HG03175 (cell line): ENCODE data around the gene ZNF414.
A peak's percentile ranks its signal among the peaks of the same experiment; 100 is the strongest.
"Not testable (repeated sequence)": the region's sequence is repeated elsewhere in the genome, so short reads cannot be mapped to it uniquely, and the experiment has no call there.

ENCODE experiments used
- ATAC-seq: cut with Tn5 transposase; IDR thresholded peaks from one replicate; pipeline ENCODE4 v1.9.1; 2021; ENCODE audit warnings: mild to moderate bottlenecking, moderate library complexity; ENCODE audit not compliant: unreplicated experiment

The ZNF414 gene, protein sequence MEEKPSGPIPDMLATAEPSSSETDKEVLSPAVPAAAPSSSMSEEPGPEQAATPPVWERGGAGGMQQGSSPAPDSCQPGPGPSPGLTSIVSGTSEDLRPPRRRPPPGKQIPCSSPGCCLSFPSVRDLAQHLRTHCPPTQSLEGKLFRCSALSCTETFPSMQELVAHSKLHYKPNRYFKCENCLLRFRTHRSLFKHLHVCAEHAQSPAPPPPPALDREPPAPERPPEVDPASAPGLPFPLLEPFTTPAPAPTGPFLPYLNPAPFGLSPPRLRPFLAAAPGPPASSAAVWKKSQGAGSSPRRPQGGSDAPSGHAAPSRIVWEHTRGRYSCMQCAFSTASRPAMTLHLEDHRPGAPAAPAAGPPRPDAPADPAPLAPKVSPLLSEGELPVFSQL

DNA sequence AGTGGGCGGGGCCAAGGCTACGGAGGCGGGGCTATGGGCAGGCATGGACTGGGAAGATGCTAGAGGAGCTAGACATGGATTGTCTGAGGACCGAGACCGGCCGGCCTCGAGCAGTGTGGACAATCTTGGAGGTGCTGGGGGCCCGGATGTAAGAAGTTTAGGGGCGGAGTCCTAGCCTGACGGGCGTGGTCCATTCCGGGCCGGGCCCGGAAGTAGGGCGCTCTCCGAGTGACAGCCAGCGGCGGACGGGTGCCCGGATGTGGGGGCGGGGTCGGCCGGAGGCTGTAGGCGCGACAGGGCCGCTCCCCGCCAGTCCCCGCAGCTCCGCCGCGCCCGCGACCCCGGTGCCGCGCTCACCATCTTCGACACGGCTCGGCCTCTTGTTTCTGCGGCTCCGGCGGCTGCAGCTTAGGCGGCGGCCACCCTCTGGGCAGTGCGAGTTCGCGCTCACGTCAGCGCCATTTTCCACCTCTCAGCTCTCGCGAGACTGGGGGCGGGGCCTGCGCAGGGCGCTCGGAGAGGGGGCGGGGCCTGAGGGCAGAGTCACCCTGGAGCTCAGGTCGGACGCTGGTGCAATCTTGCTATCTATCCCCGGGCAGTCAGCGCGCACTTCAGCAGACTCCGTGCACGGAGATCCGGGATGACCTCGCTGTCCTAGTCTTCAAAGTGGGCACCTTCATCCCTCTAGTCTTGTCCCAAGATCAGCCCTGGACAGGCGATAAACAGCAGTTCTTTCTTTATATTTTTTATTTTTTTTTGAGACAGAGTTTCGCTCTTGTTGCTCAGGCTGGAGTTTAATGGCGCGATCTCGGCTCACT, at the start of gene ZNF414:
ZNF414 (minus strand) TSS at position 481 of the 818 bp plus-strand sequence; CDS start at position 360, 121 bp downstream.
- ATAC-seq: peak; percentile 93

DNA sequence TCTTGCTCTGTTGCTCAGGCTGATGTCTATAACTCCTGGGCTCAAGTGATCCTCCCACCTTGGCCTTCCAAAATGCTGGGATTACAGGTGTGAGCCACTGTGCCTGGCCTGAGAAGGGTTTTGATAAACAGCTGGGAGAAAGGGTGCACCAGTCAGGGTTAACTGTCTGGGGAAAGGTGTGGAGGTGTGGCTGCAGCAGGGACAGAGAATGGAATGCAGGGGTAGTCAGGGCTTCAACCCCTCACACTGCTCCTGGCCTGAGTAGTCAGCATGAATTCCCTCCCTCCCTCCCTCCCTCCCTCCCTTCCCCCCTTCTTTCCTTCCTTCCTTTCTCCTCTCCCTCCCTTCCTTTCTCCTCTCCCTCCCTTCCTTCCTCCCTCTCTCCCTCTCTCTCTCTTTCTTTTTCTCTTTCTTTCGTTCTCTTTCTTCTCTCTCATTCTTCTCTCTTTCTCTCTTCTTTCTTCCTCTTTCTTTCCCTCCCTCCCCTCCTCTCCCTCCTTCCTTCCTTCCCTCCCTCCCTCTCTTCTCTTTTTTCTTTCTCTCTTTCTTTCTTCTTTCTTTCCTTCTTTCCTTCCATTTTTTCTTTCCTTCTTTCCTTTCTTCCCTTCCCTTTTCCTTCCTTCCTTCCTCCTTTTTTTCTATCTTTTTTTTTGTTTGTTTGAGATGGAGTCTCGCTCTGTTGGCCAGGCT, 47.3 kb upstream of the ZNF414 start:
- no peak for ATAC-seq

DNA sequence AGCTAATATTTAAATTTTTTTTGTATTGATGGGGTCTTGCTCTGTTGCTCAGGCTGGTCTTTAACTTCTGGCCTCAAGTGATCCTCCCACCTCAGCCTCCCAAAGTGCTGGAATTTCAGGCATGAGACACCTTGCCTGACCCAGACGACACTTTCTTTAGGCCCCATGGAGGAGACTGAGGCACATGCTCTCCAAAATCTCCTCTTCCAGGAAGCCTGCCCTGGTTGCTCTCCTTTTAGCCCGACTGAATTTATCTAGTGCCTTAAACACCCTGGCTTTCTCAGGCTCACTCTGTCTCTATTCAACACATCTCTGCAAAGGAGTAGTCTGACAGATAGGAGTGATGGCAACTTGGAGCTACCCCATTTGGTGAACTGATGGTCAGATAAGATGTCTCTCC, 44.4 kb upstream of the ZNF414 start:
- no peak for ATAC-seq

DNA sequence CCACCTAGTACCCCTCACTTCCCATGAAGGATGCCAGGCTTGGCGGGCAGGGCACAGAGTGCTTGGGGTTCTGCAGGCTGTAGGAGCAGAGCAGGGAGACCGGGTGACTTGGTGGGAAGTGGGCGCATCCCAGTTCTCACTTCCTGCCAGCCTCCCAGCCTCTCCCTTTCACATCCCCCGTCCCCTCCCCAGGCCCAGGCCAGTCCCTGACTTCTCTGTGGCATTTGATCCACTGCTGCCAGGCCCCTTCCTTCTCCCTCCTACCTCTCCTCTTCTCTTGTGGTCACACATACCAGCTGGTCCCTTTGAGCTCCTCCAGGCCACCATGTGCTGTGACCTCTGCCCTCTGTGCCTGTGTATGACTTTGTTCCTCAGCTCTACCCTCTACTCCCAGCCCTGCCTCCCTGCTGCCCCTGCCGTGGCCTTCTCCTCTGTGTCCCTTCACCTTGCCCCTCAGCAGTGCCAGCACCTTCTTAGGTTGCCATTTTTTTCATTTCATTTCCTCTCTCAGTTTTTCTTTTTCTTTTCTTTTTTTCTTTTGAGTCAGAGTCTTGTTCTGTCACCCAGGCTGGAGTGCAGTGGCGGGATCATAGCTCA, 43.8 kb upstream of the ZNF414 start:
- ATAC-seq: no peak

DNA sequence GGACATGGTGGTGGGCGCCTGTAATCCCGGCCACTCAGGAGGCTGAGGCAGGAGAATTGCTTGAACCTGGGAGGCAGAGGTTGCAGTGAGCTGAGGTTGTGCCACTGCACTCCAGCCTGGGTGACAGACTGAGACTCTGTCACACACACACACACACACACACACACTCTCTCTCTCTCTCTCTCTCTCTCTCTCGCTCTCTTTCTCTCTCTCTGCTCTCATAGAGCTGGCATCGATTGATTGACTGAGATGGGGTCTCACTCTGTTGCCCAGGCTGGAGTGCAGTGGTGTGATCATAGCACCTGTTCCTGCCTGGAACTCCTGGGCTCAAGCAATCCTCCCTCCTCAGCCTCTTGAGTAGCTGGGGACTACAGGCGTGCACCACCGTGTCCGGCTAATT, 39.8 kb upstream of the ZNF414 start:
- not testable (repeated sequence) for ATAC-seq

DNA sequence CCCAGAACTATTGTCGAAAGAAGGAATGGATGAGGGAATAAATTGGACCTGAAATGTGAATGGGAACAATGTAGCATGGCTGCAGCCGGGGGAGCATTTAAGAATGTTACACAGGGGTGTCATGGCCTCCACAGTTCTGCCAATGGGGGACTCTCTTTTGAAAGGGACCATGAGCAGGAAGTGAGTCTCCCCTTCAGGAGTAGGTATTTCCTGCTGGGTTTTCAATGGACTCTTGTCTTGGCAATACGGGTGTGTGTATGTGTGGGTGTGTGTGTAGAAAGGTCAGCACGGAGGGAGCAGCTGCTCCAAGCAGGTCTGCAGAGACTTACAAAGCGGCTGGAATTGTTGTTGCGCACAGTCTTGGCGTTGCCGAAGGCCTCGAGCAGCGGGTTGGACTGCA, 38.8 kb upstream of the ZNF414 start:
- no peak for ATAC-seq

DNA sequence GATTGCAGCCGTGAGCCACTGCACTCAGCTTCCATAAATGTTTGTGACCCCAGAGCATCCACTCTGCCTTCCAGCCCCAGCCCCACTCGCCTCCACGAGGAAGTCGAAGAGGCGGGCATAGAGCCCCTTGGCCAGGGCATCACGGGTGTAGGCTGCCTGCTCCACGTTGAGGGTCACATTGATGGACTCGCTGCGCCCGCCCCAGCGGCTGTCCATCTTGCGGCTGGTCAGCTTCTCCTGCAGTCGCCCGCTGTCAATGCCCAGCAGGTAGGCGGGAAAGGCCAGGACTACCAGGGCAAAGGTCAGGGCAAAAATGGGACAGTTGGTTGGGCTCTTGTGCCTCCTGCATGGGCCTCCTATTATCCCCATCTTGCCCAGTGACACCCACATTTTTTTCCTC, 36.1 kb upstream of the ZNF414 start:
- no peak for ATAC-seq

DNA sequence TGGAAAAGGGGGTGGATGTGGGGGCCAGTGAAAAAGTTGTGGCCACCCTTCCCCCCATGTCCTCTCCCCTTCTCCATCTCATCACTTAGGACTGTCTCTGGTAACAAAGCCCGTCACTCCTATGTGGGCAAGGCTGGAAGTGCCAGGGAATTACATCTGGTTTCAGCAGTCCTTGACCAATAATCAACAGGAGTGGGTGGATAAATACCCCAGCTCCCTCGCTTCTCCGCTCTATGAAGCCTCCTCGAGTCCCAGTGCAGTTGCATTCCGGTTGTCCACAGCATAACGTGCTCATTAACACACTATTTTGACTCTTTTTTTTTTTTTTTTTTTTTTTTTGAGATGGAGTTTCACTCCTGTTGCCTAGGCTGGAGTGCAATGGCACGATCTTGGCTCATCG, 31.8 kb upstream of the ZNF414 start:
- ATAC-seq: no peak

DNA sequence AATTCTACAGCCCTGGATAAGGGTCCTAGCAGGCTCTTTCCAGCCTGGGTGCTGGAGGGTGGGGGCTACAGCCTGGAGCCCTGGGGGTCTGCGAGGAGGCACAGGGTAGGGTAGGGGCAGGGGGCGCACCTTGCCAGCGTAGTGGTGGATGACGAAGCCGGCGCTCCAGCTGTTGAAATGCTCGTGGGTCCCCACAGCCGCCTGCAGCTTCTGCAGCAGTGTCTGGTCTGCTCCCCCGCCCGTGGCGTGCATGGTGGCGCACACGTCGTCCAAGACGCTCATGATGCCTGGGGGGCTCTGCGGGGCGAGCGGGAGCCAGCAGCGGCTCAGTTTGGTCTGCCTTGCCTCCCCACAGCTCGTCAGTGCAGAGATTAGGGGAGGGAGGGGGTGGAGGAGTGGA, 30.2 kb upstream of the ZNF414 start:
- ATAC-seq: no peak

DNA sequence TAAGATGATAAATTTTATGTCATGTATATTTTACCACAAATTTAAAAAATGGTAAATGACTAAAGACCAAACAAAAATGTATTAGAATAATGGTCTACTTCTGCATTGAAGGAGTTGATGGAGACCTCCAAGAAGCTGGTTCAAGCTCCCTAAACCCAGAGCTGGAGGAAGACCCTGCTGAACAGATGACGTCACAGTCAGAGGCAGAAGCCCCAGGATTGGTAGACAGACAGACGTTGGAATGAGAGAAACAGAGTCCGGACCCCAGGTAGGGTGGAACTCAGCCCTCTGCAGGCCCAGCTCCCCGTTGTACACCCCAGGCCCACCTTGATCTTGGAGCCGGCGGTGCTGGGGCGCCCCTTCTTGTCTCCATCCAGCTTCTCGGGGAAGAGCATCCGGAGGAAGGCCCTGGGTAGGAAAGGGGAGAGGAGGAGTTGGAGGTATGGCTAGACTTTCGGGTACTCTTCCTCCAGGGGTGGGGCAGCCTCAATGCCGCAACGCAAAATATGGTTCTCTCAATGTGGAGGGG, 25.7 kb upstream of the ZNF414 start:
- ATAC-seq: no peak

DNA sequence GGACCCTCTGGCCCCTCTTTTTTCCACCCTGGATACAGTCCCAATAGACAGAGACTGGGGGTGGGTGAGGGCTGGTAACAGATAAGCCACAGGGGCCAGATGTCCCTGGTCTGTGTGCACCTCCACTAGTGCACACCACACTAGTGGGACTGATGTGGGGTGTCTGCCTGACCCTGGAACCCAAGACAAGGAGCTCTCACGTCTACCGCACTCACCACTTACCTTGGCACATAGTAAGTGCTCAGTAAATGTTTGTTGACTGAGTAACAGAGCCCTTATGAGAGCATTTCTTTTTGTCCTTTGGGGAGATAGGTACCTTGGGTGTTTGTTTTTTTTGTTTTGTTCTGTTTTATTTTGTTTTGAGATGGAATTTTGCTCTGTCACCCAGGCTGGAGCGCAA, 23.1 kb upstream of the ZNF414 start:
- ATAC-seq: no peak

DNA sequence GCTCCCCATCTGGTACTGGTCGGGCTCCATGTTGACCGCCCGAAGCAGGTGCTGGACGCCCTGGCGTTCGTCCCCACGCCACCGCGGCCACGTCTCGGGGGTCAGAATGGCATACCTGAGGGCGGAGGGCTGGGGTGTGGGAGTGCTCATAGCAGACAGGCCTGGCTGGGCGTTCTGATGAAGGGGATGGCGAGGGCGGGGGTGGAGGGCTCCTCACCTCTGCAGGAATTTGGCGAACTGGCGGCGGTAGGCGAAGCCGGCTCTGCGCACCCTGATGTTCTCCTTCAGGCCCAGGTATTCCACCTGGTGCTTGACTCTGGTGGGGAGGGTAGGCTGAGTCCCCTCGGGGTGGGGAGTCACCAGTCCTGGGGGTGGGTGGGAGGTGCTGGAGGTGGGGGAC, 22.3 kb upstream of the ZNF414 start:
- no peak for ATAC-seq

DNA sequence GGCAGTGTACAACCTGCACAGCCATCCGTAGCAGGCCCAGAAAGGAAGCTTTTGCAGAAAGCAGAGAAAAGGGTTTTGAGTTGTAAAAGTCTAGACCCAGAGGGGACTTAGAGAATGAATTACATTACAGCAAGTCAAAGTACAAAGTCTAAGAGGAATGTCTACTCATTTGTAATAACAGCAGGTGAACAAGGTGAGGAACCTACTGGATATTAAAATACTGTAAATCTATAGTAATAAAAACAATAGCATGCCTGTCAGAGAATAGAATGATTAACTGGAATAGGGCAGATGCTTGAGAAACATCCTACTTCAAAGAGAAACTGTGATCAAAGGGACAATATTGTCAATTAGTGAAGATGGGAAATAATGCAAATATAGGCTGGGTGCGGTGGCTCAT, 18.3 kb upstream of the ZNF414 start:
- no peak for ATAC-seq

DNA sequence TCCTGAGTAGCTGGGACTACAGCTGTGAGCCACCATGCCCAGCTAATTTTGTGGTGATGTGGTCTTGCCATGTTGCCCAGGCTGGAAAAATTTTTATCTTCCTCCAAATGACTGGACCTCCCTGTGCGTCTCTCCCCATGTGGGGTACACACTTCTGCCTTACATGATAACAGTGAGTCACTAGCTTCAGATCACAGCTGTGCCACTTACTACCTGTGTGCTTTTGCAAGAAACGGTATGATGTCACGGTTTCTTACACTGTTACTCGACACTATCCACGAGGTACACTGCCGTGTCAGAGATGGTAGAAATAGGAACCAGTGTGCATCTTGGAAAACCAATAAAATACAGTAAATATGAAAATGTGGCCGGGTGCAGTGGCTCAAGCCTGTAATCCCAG, 17.5 kb upstream of the ZNF414 start:
- ATAC-seq: no peak

DNA sequence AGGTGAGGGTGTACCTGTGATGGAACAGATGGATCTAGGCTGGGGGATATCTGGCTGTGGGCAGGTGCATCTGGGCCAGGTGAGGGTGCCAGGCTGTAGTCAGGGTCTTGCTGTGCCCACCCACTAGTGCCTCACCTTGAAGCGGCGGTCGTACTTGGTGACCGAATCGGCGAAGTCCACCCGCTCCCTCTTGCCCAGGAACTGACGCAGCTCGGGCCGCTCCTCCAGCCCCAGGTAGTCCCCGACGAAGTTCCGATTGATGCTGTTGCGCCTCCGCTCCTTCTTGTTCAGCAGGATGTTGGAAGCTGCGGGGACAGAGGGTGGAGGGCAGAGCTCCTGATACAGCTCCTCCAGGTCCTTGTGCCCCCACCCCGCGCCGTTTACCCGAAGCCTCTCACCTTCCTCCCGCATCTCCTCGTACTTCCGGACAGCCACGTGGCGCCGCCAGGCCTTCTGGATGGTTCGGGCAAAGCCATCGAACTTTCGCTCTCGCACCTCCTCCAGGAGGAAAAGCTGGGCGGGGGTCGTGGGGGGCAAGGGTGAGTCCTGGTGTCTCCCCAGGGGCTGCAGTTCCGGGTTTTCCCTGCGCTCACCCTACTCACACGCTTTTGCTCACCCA, 16.2 kb upstream of the ZNF414 start:
- no peak for ATAC-seq

DNA sequence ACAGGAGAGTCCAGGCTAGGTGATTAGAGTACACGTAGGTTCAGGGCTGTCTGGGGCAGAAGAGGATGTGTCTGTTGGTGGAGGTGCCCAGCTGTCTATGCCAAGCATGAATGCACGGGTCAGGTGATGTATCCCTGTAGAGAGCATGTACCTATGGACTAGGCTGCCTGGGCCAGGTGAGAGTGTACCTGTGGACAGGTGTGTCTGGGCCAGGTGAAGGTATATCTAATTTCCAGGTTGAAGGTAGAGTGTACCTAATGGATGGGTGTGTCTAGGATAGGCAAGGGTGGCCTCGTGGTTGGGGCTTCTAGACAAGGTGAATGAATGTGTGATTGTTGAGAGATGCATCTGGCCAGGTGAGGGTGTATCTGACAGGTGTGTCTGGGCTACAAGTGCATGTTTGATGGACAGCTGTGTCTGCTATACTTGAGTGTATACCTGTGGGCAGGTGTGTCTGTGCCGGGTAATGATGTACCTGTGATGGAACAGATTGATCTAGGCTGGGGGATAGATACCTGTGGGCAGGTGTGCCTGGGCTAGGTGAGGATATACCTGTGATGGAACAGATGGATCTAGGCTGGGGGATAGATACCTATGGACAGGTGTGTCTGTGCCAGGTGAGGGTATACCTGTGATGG, 15.5 kb upstream of the ZNF414 start:
- ATAC-seq: no peak

DNA sequence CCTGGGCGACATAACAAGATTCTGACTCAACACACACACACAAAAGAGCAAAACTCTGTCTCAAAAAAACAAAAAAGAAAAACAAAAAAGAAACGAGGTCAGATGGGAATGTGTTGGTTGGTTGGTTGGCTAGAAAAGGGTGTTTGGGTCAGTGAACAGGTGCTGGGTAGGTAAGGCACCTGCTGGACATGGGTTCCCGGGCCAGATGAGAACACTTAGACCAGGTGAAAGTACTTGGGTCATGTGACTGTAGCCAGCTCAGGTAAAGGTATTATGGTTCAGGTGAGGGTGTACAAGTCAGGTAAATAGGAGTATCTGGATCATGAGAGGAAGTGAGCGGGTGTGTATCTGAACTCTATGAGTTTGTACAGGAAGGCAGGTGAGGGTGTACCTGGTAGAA, 14.5 kb upstream of the ZNF414 start:
- ATAC-seq: no peak

DNA sequence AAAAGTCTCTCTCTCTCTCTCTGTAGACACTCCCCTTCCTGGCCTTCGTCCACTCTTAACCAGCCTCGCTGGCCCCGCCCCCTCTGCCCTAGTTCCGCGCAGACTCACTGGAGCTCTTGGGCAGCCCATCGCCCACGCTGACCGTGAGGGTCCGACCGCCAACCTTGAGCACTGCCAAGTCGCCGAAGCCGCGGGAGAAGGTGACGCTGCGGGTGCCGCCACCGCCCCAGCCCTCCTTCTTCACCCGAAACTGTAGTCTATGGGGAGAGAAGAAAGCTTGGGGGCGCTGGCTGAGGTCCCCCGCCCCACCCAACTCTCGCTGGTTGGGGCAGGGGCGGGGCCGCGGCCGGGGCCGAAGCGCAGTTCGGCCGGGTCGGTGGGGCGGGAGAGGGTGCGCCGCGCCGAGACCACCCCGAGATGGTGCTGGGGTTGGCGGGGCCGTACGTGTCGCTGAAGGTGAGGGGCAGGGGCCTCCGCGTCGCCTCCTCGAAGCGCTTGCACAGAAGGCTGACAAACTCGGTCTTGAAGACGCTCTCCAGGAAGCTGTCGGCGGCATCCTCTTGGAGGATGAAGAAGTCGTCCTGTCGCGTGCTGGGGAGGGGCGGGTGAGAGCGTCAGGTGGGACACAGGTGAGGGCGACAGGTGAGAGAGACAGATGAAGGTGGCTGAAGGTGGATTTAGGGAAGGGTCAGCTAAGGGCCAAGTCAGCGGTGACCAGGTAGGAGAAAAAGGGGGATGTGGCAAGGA, 12.6 kb upstream of the ZNF414 start:
- ATAC-seq: no peak

DNA sequence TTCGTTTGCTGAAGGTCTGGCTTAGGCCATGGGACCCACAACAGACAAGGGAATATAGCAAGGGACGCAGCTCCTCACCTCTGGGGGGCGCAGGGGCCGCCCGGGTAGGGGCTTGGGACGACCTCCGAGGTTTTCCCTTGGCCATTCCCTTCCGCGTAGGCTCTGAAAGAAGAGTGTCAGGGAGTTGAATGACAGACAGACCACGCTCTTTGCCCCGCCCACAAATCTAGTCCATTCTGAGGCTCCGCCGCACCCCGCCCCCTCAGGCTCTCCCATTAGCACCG, 11.4 kb upstream of the ZNF414 start:
- no peak for ATAC-seq

DNA sequence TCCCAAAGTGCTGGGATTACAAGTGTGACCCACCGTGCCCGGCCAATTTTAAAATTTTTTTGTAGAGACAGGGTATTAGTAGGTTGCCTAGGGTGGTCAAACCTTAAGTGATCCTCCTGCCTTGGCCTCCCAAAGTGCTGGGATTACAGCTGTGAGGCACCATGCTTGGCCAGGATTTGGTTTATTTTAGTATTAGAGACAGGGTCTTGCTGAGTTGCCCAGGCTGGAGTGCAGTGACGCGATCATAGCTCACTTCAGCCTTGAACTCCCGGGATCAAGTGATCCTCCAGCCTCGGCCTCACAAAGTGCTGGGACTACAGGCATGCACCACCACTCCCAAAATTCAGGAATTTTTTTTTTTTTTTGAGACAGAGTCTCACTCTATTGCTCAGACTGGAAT, 5.4 kb upstream of the ZNF414 start:
- no peak for ATAC-seq
